ENCODE measurements around the gene RGL1.

The RGL1 gene

DNA sequence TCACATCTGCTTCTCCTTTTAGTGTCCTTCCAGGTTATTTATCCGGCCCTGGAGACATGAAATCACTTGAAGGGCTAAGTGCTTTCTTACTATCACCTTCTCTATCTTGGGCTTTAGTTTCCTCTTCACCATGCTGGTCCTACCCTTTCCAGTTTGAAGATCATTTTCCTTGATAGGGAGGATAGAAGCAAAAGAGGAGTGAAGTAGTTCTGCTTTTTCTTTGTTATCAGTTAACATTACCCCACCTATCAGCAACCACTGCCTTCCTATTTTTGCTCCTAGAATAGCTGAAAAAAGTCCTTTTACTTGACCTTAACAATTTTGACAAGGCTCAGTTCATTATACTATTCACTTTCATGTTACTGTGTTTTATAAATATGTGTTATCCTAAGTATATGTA is 19.4 kb downstream of the RGL1 start:
- DNase-seq: no peak

DNA sequence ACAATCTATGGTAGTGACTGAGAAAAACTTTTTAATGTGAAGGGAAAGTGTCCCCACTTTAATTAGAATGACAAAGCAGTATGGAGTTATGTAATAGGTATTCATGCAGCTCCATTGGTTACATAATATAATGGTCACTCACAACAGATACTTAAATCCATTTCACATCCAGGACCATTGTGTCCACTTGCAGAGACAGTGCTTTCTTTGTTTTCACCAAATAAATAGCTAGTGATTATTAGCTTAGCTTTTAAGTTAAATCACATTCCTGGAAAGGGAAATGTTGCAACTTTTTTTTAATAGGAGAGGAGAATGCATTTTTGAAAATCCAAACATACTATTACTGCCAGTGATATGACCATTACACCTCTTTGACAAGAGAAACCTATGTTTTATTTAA is 22.9 kb downstream of the RGL1 start:
- no peak for DNase-seq

DNA sequence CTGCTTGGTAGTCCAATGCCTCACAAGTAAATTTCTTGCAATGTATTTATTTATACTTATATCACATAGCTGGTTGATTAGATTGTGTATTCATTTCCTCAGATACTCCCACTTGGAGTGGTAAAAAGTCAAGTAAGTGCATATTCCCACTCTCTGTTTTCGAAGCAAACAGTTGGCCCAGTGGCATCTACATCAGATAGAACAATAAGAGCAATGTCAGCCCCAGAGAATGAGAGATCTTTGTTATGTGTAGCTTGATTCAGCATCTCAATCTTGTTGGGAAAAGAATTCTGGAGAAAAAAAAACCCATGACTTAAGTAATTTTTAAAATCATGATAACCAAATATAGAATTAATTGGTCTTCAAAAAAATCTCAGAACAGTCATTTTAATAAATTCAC is 25.5 kb downstream of the RGL1 start:
- no peak for DNase-seq

DNA sequence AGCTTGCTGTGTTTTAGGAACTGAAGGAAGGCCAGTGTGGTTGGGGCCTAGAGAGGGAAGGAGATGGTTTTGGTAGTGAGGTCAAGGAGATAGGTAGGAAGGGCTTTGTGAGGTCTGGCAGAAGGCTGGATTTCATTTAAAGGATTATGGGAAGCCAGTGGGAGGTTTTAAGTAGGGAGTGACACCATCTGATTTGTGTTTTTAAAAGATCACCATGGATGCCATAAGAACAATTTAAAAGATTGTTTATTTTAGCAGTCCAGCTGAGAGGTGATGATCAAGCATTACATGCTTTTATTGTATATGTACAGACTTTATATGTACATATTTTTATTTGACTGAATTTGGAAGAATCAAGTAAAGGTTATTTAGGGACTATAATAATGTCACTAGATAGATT is 26.4 kb downstream of the RGL1 start:
- DNase-seq: no peak

DNA sequence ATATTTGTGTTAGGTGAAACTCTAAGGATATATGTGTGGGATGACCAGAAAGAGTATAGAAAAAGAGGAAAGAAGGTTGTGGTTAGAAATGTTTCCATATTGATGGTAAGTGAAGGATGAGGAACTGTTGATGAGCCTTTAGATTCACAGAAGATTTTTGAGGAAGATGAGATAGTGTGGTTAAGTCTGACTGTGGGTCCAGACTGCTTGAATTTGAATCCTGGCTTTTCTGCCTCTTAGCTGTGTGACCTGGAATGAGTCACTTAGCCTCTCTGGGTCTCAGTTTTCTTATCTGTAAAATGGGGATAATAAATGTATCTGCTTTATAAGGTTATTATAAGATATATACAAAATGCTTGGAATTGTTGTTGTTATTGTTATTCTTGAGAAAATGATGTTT is 27.5 kb downstream of the RGL1 start:
- DNase-seq: no peak

DNA sequence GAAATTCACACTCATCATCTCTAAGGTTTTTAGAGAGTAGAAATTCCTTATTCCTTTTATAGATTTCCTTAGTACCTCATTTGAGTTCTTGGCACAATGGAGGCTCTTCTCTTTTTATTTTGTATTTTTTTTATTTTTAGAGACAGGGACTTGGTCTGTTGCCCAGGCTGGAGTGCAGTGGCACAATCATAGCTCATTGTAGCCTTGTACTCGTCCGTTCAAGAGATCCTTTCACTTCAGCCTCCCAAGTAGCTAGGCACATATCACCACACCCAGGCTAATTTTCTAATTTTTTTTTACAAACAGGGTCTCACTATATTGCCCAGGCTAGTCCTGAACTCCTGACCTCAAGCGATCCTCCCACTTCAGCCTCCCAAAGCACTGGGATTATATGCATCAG is 29.6 kb downstream of the RGL1 start:
- DNase-seq: no peak

DNA sequence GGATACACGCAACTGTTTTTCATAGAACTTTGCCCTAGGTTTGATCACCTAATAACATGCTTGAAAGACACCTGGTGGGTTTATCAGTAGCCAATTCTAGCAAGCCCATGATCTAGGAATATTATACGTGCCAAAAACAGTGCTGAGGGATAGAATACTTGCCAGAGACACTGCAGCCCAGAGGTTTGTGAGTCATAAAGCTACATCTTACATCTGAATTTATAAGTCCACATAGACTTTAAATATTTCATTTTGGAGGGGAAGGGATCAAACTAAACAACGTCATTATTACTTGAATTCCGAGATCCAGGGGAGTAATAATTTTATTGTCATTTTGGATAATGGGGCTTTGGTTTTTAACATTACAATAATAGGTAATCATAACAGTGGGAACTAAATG is 31.7 kb downstream of the RGL1 start:
- no peak for DNase-seq

DNA sequence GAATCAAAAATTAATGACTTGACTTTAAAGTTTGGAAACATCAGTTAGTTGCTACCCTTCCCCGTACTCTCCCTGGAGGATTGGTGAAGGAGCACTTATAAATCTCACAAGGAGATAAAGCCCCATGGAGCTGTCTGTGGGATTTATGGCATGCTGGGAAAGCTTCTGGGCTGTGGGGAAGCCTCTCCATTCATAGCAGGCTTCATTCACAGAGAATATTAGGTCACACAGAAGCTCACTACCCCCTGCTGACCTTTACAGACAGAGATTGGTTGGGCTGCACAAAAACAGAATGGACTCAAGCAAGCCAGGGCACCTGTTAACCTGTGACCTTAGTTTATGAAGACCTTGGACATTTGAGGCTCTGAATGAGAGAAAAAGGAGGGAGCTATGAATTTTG is 32.1 kb downstream of the RGL1 start:
- no peak for DNase-seq

DNA sequence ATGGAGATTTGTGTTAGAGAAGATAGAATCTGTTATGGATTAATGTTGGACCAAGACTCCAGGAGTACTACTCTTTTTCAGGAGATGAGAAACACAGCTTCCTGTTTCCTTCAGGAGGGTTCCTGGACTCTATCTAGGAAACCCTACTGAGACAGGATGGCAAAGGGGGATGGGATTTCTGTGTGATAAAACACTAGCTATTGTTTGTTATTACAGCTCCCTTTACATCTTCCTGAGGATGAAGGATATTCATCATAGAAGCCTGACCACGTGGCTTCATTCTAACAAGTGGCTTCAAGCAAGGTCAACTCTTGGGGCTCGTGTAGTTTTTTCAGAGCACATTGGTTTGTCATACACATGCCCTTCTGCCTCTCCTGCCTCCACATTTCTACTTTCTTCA is 33.3 kb downstream of the RGL1 start:
- no peak for DNase-seq

DNA sequence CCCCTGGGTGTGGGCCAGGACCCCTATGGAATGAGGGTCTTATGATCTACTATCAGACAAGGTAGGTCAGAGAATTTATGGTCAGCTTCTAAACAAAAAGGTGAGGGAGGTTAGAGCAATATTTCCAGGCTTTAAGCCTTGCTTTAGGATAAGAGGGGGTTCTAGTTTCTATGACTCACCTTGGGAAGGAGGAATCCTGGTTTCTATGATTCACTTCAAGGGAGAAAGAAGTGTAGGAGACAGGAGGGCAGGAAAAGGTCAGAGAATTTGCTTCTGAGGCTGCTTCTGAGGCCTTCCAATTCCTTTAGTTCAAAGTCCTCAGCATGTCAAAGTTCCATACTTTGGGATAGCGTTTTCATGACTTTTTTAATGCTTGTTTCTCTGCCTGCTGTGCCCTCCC is 35.2 kb downstream of the RGL1 start:
- DNase-seq: no peak

DNA sequence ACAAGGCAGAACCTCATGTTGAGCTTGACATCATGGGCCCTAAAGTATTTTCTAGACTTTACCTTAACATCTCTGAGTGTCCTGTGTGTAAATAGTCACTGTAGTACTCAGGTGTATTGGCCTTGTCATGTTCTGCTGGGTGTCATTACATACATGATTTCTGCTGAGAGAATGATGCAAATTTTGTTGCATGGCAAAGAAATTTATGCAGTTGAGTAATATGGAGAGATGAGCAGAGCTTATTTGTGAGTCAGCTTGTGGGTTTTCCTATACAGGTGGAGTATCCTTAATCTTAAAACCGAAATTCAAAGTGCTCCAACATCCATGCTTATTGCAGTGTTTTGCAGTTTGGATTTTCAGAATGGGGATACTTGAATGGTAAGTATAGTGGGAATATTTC is 36.6 kb downstream of the RGL1 start:
- DNase-seq: no peak

DNA sequence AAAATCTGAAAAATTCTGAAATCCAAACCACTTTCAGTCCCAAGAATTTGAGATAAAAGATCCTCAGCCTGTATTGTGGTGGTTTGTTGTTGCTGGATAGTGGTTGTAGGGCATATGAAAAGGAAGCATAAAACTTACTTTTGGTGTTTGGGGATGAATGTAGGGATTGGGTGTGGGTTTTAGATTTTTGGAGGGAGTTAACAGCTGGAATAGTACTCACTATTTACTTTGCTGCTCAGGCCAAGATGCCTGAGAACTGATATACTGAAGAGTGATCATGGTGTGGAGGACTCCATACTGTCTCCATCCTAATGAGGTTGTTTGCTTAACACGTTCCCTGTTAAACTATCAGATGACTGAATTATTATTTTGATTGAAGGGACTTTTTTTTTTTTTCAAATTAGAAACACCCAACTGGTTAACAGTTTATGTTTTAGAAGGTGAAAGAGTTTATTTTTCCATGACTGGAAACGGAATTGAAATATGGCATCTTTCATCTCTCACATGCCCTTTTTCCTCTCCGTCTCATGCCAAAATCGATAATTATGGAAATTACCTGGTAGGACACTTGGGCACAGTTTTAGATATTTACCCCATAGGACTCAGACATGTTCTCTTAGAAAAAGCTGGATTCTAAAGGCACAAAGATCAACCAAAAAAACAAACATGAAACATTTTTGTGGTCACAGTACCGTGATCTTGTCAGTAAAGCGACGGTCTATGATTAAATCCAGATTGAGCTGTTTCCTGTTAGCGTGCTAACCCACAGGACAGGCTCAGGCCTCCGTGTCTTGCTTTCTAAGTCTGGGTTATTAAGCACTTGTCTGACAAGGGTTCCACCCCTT is 37.3 kb downstream of the RGL1 start:
- peak; percentile 95 for DNase-seq

DNA sequence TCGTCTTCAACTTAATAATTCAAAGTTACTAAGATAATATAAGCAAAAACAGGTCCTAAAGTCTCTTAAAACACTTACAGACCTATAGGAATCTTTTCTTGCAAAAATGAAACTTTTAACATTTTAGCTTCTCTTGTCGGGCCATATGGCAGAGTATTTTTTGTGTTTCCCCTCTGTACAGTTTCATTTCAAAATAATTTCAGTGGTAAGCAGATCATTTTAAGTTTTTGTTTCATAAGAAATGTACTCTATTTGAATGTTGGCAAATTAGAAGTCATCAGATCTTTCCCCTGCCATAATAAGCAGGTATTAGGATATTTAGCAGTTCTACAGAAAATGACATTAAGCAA is 37.9 kb downstream of the RGL1 start:
- DNase-seq: no peak

DNA sequence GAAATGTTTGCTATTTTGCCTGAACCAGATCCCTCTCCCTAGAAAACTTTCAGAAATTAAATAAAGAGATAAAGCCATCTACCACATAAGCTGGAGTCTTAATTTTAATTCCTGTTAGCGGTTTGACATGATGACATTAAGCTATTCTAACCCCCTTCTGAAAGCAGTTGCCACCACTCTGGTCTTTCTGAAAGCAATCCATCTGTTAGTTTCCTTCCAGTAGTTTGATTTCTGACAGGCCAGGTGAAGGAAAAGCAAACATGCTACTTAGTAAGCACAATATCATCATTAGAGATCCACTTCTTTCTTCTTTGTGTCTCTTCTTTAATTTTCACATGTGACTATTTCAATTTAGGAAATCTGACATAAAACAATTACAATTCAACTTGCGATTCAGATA is 39.9 kb downstream of the RGL1 start:
- DNase-seq: no peak

DNA sequence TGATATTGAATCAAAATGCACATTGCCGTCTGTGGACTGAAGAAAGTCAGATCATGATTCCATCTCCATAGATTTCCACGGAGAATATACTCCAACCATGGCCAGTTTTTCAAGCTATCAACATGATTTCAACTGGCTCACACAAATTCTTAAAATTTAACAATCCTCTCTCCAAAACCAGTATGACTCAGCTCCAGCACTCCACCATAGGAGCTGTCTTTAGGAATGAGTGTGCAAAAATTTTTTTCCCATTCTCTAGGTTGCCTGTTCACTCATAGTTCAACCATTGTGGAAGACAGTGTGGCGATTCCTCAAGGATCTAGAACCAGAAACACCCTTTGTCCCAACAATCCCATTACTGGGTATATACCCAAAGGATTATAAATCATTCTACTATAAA is 40.8 kb downstream of the RGL1 start:
- DNase-seq: no peak

DNA sequence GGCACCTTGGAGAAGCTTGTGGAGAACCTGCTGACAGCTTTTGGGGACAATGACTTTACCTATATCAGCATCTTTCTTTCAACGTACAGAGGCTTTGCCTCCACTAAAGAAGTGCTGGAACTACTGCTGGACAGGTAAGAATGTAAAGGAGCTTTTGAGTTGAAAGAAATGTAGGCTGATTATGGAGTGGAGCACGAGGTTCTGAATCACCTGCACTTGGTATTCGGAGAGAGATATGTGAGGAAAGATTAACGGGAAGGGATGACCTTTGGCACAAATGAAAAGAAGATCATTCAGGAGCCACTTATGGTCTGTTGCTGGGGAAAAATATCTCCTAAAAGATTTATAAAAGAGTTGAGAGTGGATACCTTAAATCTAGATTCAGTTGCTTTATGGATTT is 42.7 kb downstream of the RGL1 start:
- DNase-seq: no peak

DNA sequence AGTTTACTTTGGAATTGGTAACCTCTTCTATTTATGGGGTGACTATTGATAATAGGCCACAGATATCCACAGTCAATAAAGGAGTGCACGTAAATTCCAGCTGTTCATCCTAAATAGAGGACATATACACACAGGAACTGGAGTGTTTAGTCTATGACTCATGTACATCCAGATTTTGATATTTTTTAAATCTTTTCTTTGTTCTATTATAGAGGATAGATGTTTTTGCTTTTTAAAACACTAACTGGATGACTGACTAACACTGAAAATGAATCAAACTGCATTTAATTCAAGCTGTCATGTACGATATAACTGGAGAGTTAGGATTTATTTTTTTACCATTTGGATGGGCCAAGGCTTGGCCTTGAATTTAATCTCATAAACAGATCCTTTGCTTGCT is 45.9 kb downstream of the RGL1 start:
- DNase-seq: no peak

DNA sequence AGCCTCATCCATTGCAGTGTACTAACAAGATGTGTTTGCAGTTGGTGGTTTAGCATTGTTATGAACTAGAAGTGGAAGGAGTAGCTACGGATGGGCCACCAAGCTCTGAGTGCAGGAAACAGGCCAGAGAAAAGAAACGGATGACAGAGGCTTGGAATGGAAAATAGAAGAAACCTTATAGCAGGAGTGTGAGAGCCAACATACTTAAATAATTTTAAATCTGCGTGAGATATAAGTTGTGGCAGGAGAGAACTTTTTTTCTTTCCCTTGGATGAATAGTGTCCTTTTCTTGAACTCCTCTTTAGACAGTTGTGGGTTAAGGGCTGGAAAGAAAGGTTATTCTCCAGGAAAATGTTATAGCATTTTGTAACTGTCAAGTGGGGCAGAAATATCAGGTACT is 54.2 kb downstream of the RGL1 start:
- DNase-seq: no peak

DNA sequence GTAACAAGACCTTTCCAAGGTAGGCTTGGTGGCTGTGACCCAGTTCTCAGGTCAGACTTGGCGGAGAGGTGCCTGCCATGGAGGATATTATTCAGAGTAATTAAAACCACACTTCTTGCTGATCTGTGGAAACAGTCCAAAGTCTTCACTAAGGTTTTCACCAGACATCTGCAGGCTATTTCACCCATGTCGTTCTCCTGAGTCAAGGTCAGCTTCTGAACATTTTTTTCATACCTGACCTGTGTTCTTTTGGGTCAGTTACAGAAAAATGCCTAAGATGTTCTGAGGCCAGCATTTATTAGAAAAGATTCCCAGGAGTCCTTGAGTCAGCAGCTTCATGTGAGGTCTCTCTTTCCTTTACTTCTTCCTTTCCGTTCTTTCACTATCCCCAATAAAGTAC is 54.9 kb downstream of the RGL1 start:
- DNase-seq: no peak

DNA sequence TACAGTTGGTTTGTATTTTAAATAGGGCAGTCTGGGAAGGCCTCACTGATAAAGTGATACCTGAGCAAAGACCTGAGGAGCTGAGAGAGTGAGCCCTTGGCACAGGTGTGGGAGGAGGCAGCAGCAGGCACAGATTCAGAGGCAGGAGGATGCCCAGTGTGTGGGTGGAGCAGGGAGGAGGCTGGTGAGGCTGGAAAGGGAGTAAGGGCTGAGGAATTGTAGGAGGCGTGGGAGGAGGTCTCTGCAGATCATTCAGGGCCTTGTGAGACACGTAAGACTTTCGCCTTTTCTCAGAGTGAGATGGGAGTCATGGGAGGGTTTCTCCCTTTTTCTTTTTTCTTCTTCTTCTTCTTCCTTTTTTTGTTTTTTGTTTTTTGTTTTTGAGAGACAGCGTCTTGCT is 58.0 kb downstream of the RGL1 start:
- DNase-seq: no peak

DNA sequence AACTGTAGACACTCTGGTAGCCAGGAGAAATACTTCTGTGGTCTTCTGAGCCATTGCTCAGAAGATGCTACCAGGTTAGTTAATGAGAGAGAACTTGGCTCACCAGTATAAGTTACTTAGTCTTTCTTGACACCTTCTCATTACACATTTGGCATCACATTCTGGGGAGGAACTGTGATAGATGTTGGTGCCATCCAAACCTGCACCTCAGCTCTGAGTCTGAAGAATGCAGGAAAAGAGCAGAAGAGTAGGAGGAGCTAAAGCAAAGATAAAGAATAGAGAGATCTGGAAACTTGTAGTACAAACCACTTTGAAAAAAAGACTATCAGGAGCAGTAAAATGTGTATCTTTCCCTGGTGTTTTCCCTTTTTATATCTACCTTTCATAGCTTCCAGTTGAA is 58.9 kb downstream of the RGL1 start:
- no peak for DNase-seq

DNA sequence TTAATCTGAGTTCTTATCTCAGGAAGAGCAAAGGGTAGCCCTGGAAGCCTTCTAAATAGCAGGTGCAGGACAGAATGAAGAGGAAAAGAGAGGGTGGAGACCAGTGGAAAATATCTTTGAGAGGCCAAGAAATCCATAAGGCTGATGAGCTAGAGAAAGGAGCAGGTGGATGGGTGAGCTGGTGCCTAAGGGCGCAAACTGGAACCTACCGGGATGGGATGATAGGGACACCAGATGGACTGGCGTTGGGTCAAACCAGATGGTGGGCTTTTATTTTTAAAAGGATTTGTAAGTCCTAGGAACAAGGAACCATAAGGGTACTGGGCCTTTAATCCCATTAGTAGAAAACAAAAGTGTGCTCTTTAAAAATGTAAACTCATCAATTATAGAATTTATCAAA is 59.7 kb downstream of the RGL1 start:
- DNase-seq: no peak

DNA sequence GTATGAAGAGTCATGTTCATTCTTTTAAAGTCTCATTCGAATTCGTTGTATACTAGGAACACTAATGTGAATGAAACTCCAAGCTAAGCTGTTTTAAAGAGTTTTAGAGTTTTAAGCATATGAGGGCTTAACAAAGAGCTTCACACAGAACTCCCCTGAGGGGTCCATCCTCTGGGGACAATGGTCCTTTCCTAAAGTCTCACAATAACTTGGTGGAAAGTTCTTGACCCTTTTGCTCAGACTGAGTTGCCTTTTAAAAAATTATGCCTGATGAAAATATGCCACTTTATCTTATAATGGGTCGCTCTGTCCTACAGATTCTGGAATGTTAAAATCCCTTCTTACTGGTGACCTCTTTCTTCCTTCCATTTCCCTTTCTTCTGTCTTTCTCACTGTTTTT is 64.3 kb downstream of the RGL1 start:
- no peak for DNase-seq

DNA sequence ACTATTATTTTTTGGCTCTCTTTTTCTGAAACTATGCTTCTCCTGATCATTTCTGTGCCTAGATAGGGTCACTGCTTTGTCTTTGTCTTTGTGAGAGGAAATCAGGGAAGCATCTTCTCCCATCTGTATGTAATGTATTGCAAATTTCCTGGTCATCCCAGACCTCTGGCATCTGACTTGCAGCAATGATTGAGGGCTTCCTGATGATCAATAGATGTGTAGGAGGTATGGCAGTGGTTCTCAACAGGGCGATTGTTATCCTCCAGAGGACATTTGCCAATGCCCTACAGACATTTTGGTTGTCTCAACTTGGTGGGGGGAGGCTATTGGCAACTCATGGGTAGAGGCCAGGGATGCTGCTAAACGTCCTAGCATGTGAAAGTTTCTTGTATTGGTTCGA is 64.7 kb downstream of the RGL1 start:
- DNase-seq: no peak

DNA sequence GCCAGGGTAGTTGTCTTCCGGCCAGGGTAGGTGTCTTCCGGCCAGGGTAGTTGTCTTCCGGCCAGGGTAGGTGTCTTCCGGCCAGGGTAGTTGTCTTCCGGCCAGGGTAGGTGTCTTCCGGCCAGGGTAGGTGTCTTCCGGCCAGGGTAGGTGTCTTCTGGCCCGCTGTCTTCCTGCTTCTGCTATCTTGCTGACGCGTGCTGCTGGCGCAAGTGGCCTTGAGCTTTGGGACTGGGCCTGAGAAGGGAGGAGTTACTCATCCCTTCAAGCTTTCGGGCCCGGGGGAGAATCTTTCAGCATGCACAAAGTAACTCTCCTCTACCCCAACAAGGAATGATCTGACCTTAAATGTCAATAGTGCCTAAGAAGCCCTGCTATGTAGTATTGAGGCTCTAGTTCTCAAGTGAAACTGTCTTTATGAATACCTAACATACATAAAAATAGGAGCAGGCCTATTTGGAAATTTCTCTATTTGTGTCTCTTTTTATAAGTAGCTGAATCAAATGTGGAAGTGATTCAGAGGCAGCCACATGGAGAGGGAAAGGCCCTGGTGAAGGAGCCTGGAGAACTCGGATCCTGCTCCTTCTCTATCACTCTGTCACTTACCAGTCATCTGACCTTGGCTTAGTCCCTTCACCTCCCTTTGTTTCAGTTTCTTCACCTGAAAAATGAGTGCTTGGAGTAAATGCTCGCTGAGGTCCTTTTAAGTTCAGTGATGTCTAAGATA is 65.6 kb downstream of the RGL1 start:
- no peak for DNase-seq
